GM18867 (cell line): ENCODE data around the gene SLC19A1.

Experiments used
- ATAC-seq: cut with Tn5 transposase; IDR thresholded peaks from one replicate; pipeline ENCODE4 v1.9.1; 2021; ENCODE audit warnings: mild to moderate bottlenecking, moderate library complexity; ENCODE audit not compliant: unreplicated experiment

SLC19A1 gene

GRCh38 chr21:45546636-45547544 is 4.7 kb upstream of the SLC19A1 start:
- ATAC-seq = no peak

GRCh38 chr21:45545691-45546531 is 3.7 kb upstream of the SLC19A1 start:
- ATAC-seq = no peak

- no peak for ATAC-seq
Measured at GRCh38 chr21:45545236-45545570, 3.0 kb upstream of the SLC19A1 start.

- no peak for ATAC-seq
Measured at GRCh38 chr21:45544449-45545235, 2.4 kb upstream of the SLC19A1 start.

GRCh38 chr21:45543710-45544448 is 1.6 kb upstream of the SLC19A1 start:
- ATAC-seq = no peak

GRCh38 chr21:45543371-45543709 is 1.1 kb upstream of the SLC19A1 start:
- ATAC-seq = no peak

- no peak for ATAC-seq
Measured at GRCh38 chr21:45542667-45543370, 579 bp upstream of the SLC19A1 start.

- no peak for ATAC-seq
Measured at GRCh38 chr21:45541221-45542039, 810 bp downstream of the SLC19A1 start.

GRCh38 chr21:45540601-45540970 is 1.7 kb downstream of the SLC19A1 start:
- no peak for ATAC-seq

GRCh38 chr21:45539796-45540600 is 2.2 kb downstream of the SLC19A1 start:
- ATAC-seq = no peak

GRCh38 chr21:45539046-45539795 is 3.0 kb downstream of the SLC19A1 start:
- no peak for ATAC-seq

GRCh38 chr21:45538381-45539045 is 3.7 kb downstream of the SLC19A1 start:
- ATAC-seq = no peak

GRCh38 chr21:45537746-45538291 is 4.4 kb downstream of the SLC19A1 start:
- ATAC-seq = no peak

- no peak for ATAC-seq
Measured at GRCh38 chr21:45537111-45537745, 5.0 kb downstream of the SLC19A1 start.

- ATAC-seq = no peak
Measured at GRCh38 chr21:45536301-45537081, 5.7 kb downstream of the SLC19A1 start.
